IMR-90 (cell line): ENCODE measurements around the gene EIF5A. TPM values are rescaled to one million over a fixed set of nuclear protein-coding genes. Genes with fewer than 3 reads are reported as not detected.

Experiments
- ATAC-seq: fragments of 200-7000 bp; cut with Tn5 transposase; 2 replicates; pipeline ENCODE4 v1.9.1; 2020; ENCODE audit warnings: low read depth, mild to moderate bottlenecking, moderate library complexity
- BruUV-seq: library from RNA; stranded (reverse); fragments of 400-500 nt; replicated peaks from 2 replicates; lab custom pipeline; 2021; lab: Mats Ljungman, UMichigan
- CTCF ChIA-PET: fragments of 300-600 bp; formaldehyde crosslinking; extraction: SDS; loops from one replicate; lab custom pipeline; 2021; ENCODE audit warnings: antibody characterized with exemption; lab: Yijun Ruan, JAX
- POLR2A ChIA-PET: fragments of 300-600 bp; sonication (Branson Sonifier 250); formaldehyde crosslinking; loops from one replicate; lab custom pipeline; 2022; ENCODE audit warnings: antibody characterized with exemption; ENCODE audit not compliant: unreplicated experiment; lab: Charles Lee
- DNase-seq: peaks from one replicate; pipeline ENCODE4 v3.0.0; 2013
- H2AFZ ChIP-seq: replicated peaks from 2 replicates; pipeline ENCODE3; 2013; ENCODE audit warnings: low read length, mild to moderate bottlenecking; ENCODE audit not compliant: poor library complexity
- H2AK5ac ChIP-seq: 2 replicates; pipeline ENCODE4 v1.6.1; 2013; ENCODE audit warnings: low read depth, low read length, inconsistent platforms
- H2AK9ac ChIP-seq: replicated peaks from 2 replicates; pipeline ENCODE3; 2013; ENCODE audit warnings: mild to moderate bottlenecking, low read depth, low read length, moderate library complexity; ENCODE audit not compliant: poor library complexity
- H2BK120ac ChIP-seq: 2 replicates; pipeline ENCODE4 v1.6.1; 2013; ENCODE audit warnings: low read depth, low read length, inconsistent platforms
- H2BK15ac ChIP-seq: 3 replicates; pipeline ENCODE4 v1.6.1; 2013; ENCODE audit warnings: low read depth, low read length, inconsistent platforms
- H2BK20ac ChIP-seq: 2 replicates; pipeline ENCODE4 v1.6.1; 2013; ENCODE audit warnings: low read depth, mild to moderate bottlenecking, inconsistent platforms, low read length, moderate library complexity
- H2BK5ac ChIP-seq: 2 replicates; pipeline ENCODE4 v1.6.1; 2013; ENCODE audit warnings: mild to moderate bottlenecking, low read depth, low read length, inconsistent platforms; ENCODE audit not compliant: poor library complexity, severe bottlenecking
- H3K14ac ChIP-seq: replicated peaks from 2 replicates; pipeline ENCODE4 v1.6.1; 2013; ENCODE audit warnings: low read depth, low read length, inconsistent platforms
- H3K18ac ChIP-seq: 2 replicates; pipeline ENCODE4 v1.6.1; 2013; ENCODE audit warnings: low read depth, low read length, control low read depth
- H3K23ac ChIP-seq: 2 replicates; pipeline ENCODE4 v1.6.1; 2013; ENCODE audit warnings: low read depth, low read length, inconsistent platforms
- H3K27ac ChIP-seq: 2 replicates; pipeline ENCODE4 v1.5.1; 2013; ENCODE audit warnings: mild to moderate bottlenecking, control low read depth, low read length; ENCODE audit not compliant: insufficient read depth
- H3K27me3 ChIP-seq: 2 replicates; pipeline ENCODE4 v1.6.1; 2013; ENCODE audit warnings: low read length; ENCODE audit not compliant: control insufficient read depth, insufficient read depth
- H3K36me3 ChIP-seq: 2 replicates; pipeline ENCODE4 v1.6.1; 2013; ENCODE audit warnings: low read length, mixed read lengths; ENCODE audit not compliant: control insufficient read depth, insufficient read depth
- H3K4ac ChIP-seq: 2 replicates; pipeline ENCODE4 v1.6.1; 2013; ENCODE audit warnings: low read depth, low read length, inconsistent platforms
- H3K4me1 ChIP-seq: 2 replicates; pipeline ENCODE4 v1.6.1; 2013; ENCODE audit warnings: low read length, mixed read lengths; ENCODE audit not compliant: control insufficient read depth, insufficient read depth
- H3K4me2 ChIP-seq: 2 replicates; pipeline ENCODE4 v1.6.1; 2013; ENCODE audit warnings: low read depth, mild to moderate bottlenecking, control low read depth, low read length, moderate library complexity
- H3K4me3 ChIP-seq: 2 replicates; pipeline ENCODE4 v1.5.1; 2013; ENCODE audit warnings: low read depth, mild to moderate bottlenecking, control low read depth, low read length, moderate library complexity; ENCODE audit not compliant: insufficient read depth
- H3K56ac ChIP-seq: 2 replicates; pipeline ENCODE4 v1.6.1; 2013; ENCODE audit warnings: low read length, inconsistent platforms; ENCODE audit not compliant: insufficient read depth; ENCODE audit errors: extremely low read depth
- H3K79me1 ChIP-seq, 2 experiments: 2 replicates each; pipeline ENCODE4 v1.6.1; 2013; ENCODE audit warnings: low read length in 2 of 2, inconsistent platforms in 1 of 2, low read depth in 1 of 2
- H3K9ac ChIP-seq: 2 replicates; pipeline ENCODE4 v1.6.1; 2013; ENCODE audit warnings: low read depth, low read length, control low read depth
- H3K9me1 ChIP-seq: 2 replicates; pipeline ENCODE4 v1.6.1; 2013; ENCODE audit warnings: low read length, inconsistent platforms; ENCODE audit not compliant: insufficient read depth
- H3K9me3 ChIP-seq: 2 replicates; pipeline ENCODE4 v1.6.1; 2013; ENCODE audit warnings: low read length; ENCODE audit not compliant: control insufficient read depth, insufficient read depth
- H4K20me1 ChIP-seq: 2 replicates; pipeline ENCODE4 v1.6.1; 2013; ENCODE audit warnings: low read length, inconsistent platforms; ENCODE audit not compliant: insufficient read depth
- H4K5ac ChIP-seq: 2 replicates; pipeline ENCODE4 v1.6.1; 2013; ENCODE audit warnings: mild to moderate bottlenecking, low read depth, low read length, control low read depth
- H4K8ac ChIP-seq, 2 experiments: 2 replicates each; pipeline ENCODE4 v1.6.1; 2013; ENCODE audit warnings: low read depth in 2 of 2, low read length in 2 of 2, control low read depth in 1 of 2, inconsistent platforms in 1 of 2
- H4K91ac ChIP-seq: 2 replicates; pipeline ENCODE4 v1.6.1; 2013; ENCODE audit warnings: low read depth, low read length, inconsistent platforms; ENCODE audit not compliant: insufficient read depth
- BHLHE40 ChIP-seq: fragments of 150-350 bp; IDR thresholded peaks from 2 replicates; pipeline ENCODE4 v1.6.1; 2016; ENCODE audit warnings: mild to moderate bottlenecking, low read depth, low read length
- CEBPB ChIP-seq: IDR thresholded peaks from 2 replicates; pipeline ENCODE4 v1.6.1; 2012; ENCODE audit warnings: low read depth, low read length, improper control_type of control experiment
- CHD1 ChIP-seq: IDR thresholded peaks from 2 replicates; pipeline ENCODE4 v1.6.1; 2012; ENCODE audit warnings: low read depth, low read length, improper control_type of control experiment
- ELK1 ChIP-seq: fragments of 150-350 bp; IDR thresholded peaks from 2 replicates; pipeline ENCODE4 v1.6.1; 2016; ENCODE audit warnings: low read depth, mild to moderate bottlenecking, low read length, moderate library complexity, borderline replicate concordance
- FOS ChIP-seq: fragments of 150-350 bp; IDR thresholded peaks from 2 replicates; pipeline ENCODE4 v1.6.1; 2016; ENCODE audit warnings: low read depth, low read length
- MXI1 ChIP-seq: IDR thresholded peaks from 2 replicates; pipeline ENCODE4 v1.6.1; 2012; ENCODE audit warnings: low read depth, mild to moderate bottlenecking, low read length, moderate library complexity, borderline replicate concordance
- NFE2L2 ChIP-seq: fragments of 150-350 bp; IDR thresholded peaks from 2 replicates; pipeline ENCODE4 v1.6.1; 2016; ENCODE audit warnings: low read depth, mild to moderate bottlenecking, low read length
- POLR2A ChIP-seq: IDR thresholded peaks from 2 replicates; pipeline ENCODE4 v1.6.1; 2012; ENCODE audit warnings: mild to moderate bottlenecking, low read depth, low read length
- RAD21 ChIP-seq: IDR thresholded peaks from 2 replicates; pipeline ENCODE4 v1.6.1; 2012; ENCODE audit warnings: low read length, improper control_type of control experiment
- WGBS, 2 experiments: methylation state at CpG; one replicate each; pipeline versions ENCODE4 v1.1.5 to v1.1.7; 2013; ENCODE audit warnings: missing lambda C conversion rate in 2 of 2; ENCODE audit not compliant: insufficient read length in 1 of 2; ENCODE audit errors: extremely low coverage in 2 of 2; 5-methylcytosine and 5-hydroxymethylcytosine counted together
- dilution Hi-C: fragments of 300-500 bp; cut with HindIII; formaldehyde crosslinking; loops from one replicate; pipeline ENCODE4 v1.14.3; 2018; ENCODE audit warnings: low sequenced_read_pairs; ENCODE audit not compliant: unreplicated experiment
- in situ Hi-C: fragments of 300-500 bp; cut with MboI; formaldehyde crosslinking; loops from 3 replicates; pipeline ENCODE4 v1.14.3; 2019; ENCODE audit warnings: low sequenced_read_pairs, inconsistent platforms, mixed read lengths
- intact Hi-C: fragments of 100-400 bp; cut with micrococcal nuclease; formaldehyde crosslinking; loops from 2 replicates; pipeline ENCODE4 v1.10.0; 2022
- polyA plus RNA-seq, 3 experiments: library from polyadenylated mRNA; depleted of rRNA; stranded (reverse); fragments of >200 nt; gene quantifications; 2 replicates each; pipeline ENCODE4 v1.2.3, GENCODE V29; 2012; ENCODE audit warnings: low replicate concordance in 1 of 3
- total RNA-seq: library from RNA; depleted of rRNA; stranded (reverse); fragments of >200 nt; gene quantifications from 2 replicates; pipeline ENCODE4 v1.2.3, GENCODE V29; 2012

EIF5A gene
- total and polyA plus RNA-seq, 2 of the 4 experiments (the other 2 are of a cell fraction), result 782 to 883 TPM

GRCh38 chr17:7318121-7318860 is 10.9 kb downstream of the EIF5A start (continued):
- no peak for TF ChIP-seq ELK1
- no peak for TF ChIP-seq MXI1
- TF ChIP-seq CEBPB, result no peak

GRCh38 chr17:7321466-7321865 is 14.0 kb downstream of the EIF5A start:
- H3K18ac ChIP-seq, result no peak overlapping the region
- in situ Hi-C loops (no loop called here), dilution Hi-C loops (no loop called here), intact Hi-C loops (loop anchor here (10.0 kb wide), 1 partner anchor 243 kb away; the partner anchor contains the start of gene SENP3)
- H3K14ac ChIP-seq, result no peak overlapping the region
- H4K20me1 ChIP-seq, result peaks cover 7% of the 10 kb centered on the region
- no peak overlapping the region for H3K4me2 ChIP-seq
- H3K36me3 ChIP-seq, result peaks cover 73% of the 10 kb centered on the region
- no peak overlapping the region for H3K27ac ChIP-seq
- no peak overlapping the region for H3K4ac ChIP-seq
- BruUV-seq, result no TSS peak
- no peak overlapping the region for H2BK15ac ChIP-seq
- no peak overlapping the region for H4K5ac ChIP-seq
- no peak overlapping the region for H2BK20ac ChIP-seq
- H2AK5ac ChIP-seq, result no peak overlapping the region
- H3K9ac ChIP-seq, result no peak overlapping the region
- TF ChIP-seq FOS, result no peak
- TF ChIP-seq MXI1, result no peak
- no peak for TF ChIP-seq RAD21
- TF ChIP-seq ELK1, result no peak
- TF ChIP-seq NFE2L2, result no peak
- TF ChIP-seq BHLHE40, result no peak
- TF ChIP-seq POLR2A, result no peak
- no peak for TF ChIP-seq CHD1
- H2AFZ ChIP-seq, result no peak overlapping the region
- no peak overlapping the region for H3K4me3 ChIP-seq
- peaks cover 0 to 9% of the 10 kb centered on the region in 2 experiments; a peak in 1 of 4 replicates for H3K79me1 ChIP-seq
- H2AK9ac ChIP-seq, result no peak overlapping the region
- no peaks in the 10 kb centered on the region for H3K9me1 ChIP-seq
- H2BK120ac ChIP-seq, result no peak overlapping the region
- H3K27me3 ChIP-seq, result no peaks in the 10 kb centered on the region
- H2BK5ac ChIP-seq, result no peak overlapping the region
- no peak overlapping the region for H3K23ac ChIP-seq
- POLR2A ChIA-PET, result no interaction called here
- CTCF ChIA-PET, result no interaction called here
- WGBS, 2 experiments, result 88% methylated on average over 8 of the region's 15 CpGs; no CpG with 5 or more reads in 1 of the 2 experiments
- H3K9me3 ChIP-seq, result no peaks in the 10 kb centered on the region
- H3K4me1 ChIP-seq, result no peaks in the 10 kb centered on the region
- no peak overlapping the region for H3K56ac ChIP-seq
- H4K91ac ChIP-seq, result no peak overlapping the region
- ATAC-seq (no peak), DNase-seq (no peak)
- no peak overlapping the region for H4K8ac ChIP-seq
